Skin of body (tissue), 2 donors: ENCODE measurements around the gene INTS14. TPM values are rescaled to one million over a fixed set of nuclear protein-coding genes. Genes with fewer than 3 reads are reported as not detected.
"Not testable (repeated sequence)": the region's sequence is repeated elsewhere in the genome, so short reads cannot be mapped to it uniquely, and the experiment has no call there.

Source experiments
- DNase-seq: peaks from one replicate; lab custom pipeline; 2025; lab: John Stamatoyannopoulos, UW
- total RNA-seq: library from RNA; depleted of rRNA; stranded (reverse); fragments of >200 nt; gene quantifications from one replicate; pipeline ENCODE4 v1.2.3, GENCODE V29; 2014

INTS14 gene
- total RNA-seq, 1 donor from 2014 or later, result 23.9 TPM

DNA sequence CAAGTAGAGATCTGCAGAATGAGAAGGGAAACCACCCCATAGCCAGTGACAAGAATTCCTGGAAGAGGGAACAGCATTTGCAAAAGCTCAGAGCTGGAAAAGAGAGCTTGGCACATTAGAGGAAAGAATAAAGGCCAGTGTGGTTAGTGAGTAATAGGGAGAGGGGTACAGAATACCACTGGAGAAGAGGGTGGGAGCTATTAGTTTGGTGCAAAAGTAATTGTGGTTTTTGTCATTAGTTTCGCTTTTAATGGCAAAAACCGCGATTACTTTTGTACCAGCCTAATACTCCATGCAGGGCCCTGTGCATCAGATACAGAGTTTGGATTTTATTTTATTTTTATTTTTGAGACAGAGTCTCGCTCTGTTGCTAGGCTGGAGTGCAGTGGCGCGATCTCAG is 20.6 kb upstream of the INTS14 start:
- no peak for DNase-seq

DNA sequence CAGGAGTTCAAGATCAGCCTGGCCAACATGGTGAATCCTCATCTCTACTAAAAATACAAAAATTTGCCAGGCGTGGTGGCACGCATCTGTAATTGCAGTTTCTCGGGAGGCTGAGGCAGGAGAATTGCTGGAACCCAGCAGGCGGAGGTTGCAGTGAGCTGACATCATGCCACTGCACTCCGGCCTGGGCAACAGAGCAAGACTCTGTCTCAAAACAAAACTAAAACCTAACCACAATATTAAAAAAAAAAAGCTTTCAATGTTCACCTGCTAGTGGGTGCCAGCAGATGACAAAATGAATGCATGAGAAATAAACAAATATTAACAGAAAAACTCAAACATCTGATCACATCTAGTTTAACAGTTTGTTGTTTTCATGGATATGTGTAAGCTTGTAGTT is 19.8 kb upstream of the INTS14 start:
- DNase-seq, result no peak

GRCh38 chr15:65629548-65629947 is 18.6 kb upstream of the INTS14 start:
- no peak for DNase-seq

- DNase-seq, result no peak
Observed at GRCh38 chr15:65626856-65627255, 15.9 kb upstream of the INTS14 start.

DNA sequence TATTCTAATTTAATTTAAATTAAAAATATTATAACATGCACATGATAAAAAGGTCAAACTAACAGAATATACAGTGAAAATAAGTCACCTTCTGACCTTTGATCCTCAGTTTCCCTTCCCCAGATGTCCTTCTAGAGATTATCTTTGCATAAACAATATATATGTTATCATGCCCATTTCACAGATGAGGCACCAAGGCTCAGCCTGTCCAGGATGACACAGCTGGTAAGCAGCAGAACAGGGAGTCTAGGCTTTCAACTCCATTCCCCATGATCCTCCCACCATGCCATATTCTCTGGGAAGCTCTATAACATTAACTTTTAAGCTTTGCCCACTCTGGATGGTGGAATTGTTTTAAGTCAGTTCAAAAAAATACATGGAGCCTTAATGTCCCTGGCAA is 12.2 kb upstream of the INTS14 start:
- DNase-seq, result no peak

DNA sequence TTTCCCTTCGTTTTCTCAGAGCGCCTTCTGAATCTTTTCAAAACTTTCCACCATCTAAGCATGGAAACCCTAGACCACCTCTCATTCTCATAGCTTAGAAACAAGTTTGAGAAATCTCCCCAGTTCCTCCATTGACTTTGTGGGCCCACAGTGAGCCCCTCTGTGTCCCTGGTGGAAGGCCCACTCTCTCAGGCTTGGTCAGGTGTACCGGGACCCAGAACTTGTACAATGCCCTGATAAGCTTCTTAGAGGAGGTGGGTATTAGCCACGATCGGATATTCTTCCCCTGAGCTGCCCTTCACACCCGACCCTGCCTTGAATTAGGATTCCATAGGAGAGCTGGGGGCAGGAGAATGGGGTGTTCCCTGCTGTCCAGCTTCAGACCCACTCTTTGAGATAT is 10.7 kb upstream of the INTS14 start, which contains the start of gene SLC24A1:
Gene SLC24A1, plus strand, starts transcription at position 301 of the 400 bp plus-strand sequence. CDS start 2,143 bp downstream, outside the sequence.
- no peak for DNase-seq

DNA sequence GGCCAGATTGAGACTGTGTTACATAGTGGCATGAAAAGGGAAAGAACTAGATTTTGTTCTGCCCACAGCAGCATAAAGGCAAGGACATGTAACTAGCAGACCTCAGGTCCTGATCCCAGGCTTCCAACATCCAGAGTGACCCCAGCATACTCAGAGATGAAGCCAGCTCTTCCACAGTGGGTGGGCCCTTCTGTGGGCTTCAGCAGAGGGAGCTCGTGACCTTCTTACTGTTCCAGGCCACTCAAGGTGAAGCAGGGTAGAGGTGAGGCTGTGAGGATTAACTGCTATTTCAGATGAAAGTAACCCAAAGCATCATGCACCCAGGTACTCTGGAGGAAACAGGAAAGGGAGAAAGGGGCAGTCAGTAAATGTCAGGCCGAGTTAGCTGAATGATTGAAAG is 9.9 kb upstream of the INTS14 start:
- DNase-seq, result no peak

DNA sequence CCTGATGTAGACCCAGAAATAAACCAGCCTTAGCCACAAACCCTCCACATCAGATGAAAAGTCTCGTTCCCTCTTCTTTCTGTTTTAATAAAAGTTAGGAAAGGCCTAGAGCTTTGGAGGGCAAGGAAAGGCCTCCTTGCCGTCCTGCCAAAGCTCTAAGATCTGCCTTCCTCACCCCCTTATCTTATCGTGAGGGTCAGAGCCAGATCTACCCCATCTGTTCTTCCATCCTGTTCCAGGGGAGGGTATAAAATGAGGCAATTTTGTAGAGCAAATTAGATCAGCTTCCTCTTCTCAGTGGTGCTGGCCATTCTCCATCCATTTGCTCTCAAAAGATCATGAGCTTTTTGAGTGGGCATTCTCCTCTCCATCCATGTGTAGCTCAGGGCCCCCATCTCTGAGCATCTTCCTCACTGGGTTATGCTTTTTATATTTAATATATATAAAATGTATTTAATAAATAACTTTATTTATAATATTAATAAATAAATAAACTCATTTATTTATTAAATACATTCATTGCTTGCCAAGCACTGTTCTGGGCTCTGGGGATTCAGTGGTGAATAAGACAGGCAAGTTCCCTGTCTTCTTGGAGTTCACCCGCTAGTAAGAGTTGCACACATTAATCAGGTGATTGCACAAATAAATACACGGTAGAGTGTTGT is 8.8 kb upstream of the INTS14 start:
- DNase-seq, result no peak

DNA sequence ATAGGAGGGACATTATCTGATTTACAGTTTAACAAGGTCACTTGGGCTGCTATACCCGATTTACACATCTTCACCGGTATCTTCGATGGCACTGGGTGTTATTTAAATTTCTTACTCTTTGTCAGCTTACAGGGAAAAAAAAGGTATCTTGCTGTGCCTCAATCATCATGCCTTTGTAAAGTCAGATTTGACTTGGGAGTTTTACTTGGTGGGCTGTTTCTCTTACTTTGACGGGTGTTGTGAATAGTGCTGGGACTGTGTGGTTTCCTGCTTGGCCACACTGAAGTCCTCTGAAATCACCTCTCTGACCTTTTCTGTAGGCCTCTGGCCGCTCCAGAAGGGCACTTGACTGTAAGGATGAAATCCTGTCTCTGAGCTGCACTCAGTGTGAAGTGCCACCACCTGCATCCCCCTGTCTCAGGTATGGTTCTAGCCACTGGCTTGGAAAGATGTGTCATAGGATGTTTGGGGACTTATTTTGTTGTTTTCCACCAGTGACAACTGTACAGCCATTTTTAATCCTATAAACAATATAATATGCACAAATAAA is 7.7 kb upstream of the INTS14 start:
- no peak for DNase-seq

DNA sequence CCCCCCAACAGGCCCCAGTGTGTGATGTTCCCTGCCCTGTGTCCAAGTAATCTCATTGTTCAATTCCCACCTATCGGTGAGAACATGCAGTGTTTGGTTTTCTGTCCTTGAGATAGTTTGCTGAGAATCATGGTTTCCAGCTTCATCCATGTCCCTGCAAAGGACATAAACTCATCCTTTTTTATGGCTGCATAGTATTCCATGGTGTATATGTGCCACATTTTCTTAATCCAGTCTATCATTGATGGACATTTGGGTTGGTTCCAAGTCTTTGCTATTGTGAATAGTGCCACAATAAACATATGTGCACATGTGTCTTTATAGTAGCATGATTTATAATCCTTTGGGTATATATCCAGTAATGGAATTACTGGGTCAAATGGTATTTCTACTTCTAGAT is 5.0 kb upstream of the INTS14 start:
- not testable (repeated sequence) for DNase-seq

- no peak for DNase-seq
Observed at GRCh38 chr15:65612949-65613744, 2.2 kb upstream of the INTS14 start.

- no peak for DNase-seq
Observed at GRCh38 chr15:65612616-65612946, 1.6 kb upstream of the INTS14 start.

GRCh38 chr15:65611888-65612615 is 1.1 kb upstream of the INTS14 start:
- no peak for DNase-seq

GRCh38 chr15:65603559-65603958 is 7.4 kb downstream of the INTS14 start:
- DNase-seq, result no peak

DNA sequence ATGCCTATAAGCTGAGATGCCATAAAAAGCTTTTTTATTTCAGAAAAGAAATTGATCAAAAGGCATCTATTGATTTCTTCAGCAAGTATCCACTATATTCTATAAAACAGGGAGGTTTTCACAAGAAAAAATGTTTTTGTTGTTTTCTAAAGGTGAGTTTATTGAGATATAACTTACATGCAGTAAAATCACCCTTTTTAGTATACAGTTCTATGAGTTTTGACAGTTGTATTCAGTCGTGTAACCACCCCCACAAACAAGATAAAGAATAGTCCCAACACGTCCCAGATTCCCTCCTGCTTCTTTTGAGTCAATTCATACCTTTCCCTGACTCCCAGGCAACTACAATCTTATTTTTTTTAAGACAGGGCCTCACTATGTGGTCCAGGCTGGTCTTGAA is 7.8 kb downstream of the INTS14 start:
- DNase-seq, result no peak

- DNase-seq, result no peak
Observed at GRCh38 chr15:65599677-65600076, 11.3 kb downstream of the INTS14 start.

- no peak for DNase-seq
Observed at GRCh38 chr15:65598468-65598867, 12.5 kb downstream of the INTS14 start.

DNA sequence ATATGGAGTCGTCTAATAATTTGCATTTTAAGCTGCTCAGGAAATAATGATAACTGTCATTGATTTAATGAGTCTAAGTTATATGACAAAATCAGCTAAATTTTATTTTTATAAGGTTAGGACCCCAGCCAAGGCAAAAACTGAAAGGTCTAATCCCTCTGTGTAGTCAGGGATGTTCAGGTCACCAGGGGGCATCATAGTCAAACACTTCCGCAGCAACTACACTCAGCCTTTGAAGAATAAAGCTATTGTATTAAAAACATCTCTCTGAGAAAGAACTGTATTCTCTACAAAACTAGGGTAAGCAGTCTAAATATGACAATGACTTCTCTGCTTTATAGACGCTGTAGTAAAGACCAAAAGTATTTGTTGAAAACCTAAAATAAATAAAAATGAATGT is 15.0 kb downstream of the INTS14 start:
- DNase-seq, result no peak

- DNase-seq, result no peak
Observed at GRCh38 chr15:65587094-65587493, 23.8 kb downstream of the INTS14 start.

DNA sequence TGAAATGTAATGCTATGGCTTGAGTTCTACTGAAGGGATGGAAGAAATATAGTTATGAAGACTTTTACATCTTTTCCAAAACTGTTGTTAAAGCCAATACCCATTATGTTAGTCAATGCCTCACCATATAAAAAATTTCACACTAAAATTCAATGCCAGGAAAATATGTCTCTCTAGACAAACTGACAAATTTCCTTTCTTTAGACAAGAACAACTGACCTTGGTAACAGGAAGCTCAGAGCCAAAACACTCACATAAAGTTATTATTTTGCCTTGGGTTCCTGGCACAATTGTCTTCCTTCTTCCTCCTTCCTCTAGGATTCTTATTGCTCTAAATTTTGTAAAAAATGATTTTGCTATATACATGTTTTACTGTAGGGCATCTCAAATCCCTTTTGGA is 26.7 kb downstream of the INTS14 start:
- DNase-seq, result no peak

GRCh38 chr15:65583701-65584100 is 27.2 kb downstream of the INTS14 start:
- no peak for DNase-seq

- no peak for DNase-seq
Observed at GRCh38 chr15:65580287-65580686, 30.6 kb downstream of the INTS14 start.
